Endothelial cell of umbilical vein (primary cell): ENCODE results near the gene KLF13.

Experiments used
- EZH2 ChIP-seq: IDR thresholded peaks from 2 replicates; pipeline ENCODE4 v1.6.1; 2012; ENCODE audit warnings: borderline replicate concordance, low read depth, mild to moderate bottlenecking, moderate library complexity, low read length, inconsistent platforms; ENCODE audit not compliant: severe bottlenecking
- FOS ChIP-seq: IDR thresholded peaks from 2 replicates; pipeline ENCODE4 v1.6.1; 2011; ENCODE audit warnings: mild to moderate bottlenecking, low read length, moderate library complexity, borderline replicate concordance; ENCODE audit not compliant: insufficient read depth
- GATA2 ChIP-seq: IDR thresholded peaks from 2 replicates; pipeline ENCODE4 v1.7.0; 2011; ENCODE audit warnings: low read depth, mild to moderate bottlenecking, moderate library complexity, mixed read lengths, low read length; ENCODE audit not compliant: insufficient read length, insufficient read depth
- JUN ChIP-seq: IDR thresholded peaks from 2 replicates; pipeline ENCODE4 v1.6.1; 2011; ENCODE audit warnings: borderline replicate concordance, low read depth; ENCODE audit not compliant: insufficient read length, insufficient read depth
- MYC ChIP-seq: IDR thresholded peaks from one replicate; pipeline ENCODE4 v1.6.1; 2011; ENCODE audit warnings: mild to moderate bottlenecking, low read depth, low read length
- POLR2A ChIP-seq: IDR thresholded peaks from 2 replicates; pipeline ENCODE4 v1.6.1; 2012; ENCODE audit warnings: low read depth, mild to moderate bottlenecking, control low read depth, low read length
- POLR2AphosphoS5 ChIP-seq: IDR thresholded peaks from 2 replicates; pipeline ENCODE4 v1.6.1; 2012; ENCODE audit warnings: low read depth, mild to moderate bottlenecking, control low read depth, low read length, moderate library complexity; ENCODE audit not compliant: insufficient read depth
- TF ChIP-seq, protein P1 (sequence below): IDR thresholded peaks from 2 replicates; pipeline ENCODE4 v1.6.1; 2011; ENCODE audit not compliant: insufficient read depth, insufficient read length
- TF ChIP-seq, protein P2 (sequence below), 2 donors: IDR thresholded peaks; 1 replicate in 1 of 2; 2 replicates in 1 of 2; pipeline ENCODE4 v1.5.1; 2011; ENCODE audit warnings: low read length in 2 of 2, mild to moderate bottlenecking in 2 of 2, moderate library complexity in 2 of 2, control low read depth in 1 of 2, inconsistent platforms in 1 of 2, low read depth in 1 of 2; ENCODE audit not compliant: insufficient read depth in 1 of 2; ENCODE audit errors: extremely low read depth in 1 of 2

DNA sequence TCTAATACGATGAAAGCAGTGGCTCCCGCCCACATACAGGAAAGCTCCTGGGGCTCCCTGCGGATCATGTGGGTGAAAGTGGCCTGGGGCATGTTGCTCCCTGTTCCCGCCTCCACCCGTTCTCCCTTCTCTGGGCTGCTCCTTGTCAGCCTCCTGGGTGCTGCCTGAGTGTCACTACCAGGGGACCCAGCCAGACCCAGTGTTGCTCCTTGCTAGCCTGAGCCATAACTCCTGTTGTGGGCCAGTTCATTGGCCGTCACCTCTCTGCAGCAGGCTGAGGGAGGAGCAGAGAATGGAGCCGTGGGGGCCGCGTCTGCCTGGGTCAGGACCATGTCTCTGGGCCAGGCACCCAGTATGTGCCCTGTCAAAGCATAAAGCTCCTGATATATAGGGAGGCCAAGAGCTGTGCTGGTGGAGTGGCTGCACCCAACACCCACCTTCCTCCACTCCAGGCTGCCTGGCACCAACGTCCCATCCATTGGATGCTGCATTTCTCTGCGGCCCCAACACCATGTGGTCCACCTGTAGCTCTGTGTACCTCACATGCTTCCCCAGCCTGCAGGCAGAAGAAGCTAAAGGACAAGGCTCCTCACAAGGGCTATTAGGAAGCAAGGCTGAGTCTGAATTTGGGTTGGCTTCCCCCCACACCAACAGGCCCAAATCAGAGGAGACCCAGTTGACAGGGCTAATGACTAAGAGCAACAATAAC, 40.5 kb downstream of the KLF13 start:
- TF ChIP-seq, protein P1, sequence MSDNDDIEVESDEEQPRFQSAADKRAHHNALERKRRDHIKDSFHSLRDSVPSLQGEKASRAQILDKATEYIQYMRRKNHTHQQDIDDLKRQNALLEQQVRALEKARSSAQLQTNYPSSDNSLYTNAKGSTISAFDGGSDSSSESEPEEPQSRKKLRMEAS = no peak
- TF ChIP-seq, protein P2, sequence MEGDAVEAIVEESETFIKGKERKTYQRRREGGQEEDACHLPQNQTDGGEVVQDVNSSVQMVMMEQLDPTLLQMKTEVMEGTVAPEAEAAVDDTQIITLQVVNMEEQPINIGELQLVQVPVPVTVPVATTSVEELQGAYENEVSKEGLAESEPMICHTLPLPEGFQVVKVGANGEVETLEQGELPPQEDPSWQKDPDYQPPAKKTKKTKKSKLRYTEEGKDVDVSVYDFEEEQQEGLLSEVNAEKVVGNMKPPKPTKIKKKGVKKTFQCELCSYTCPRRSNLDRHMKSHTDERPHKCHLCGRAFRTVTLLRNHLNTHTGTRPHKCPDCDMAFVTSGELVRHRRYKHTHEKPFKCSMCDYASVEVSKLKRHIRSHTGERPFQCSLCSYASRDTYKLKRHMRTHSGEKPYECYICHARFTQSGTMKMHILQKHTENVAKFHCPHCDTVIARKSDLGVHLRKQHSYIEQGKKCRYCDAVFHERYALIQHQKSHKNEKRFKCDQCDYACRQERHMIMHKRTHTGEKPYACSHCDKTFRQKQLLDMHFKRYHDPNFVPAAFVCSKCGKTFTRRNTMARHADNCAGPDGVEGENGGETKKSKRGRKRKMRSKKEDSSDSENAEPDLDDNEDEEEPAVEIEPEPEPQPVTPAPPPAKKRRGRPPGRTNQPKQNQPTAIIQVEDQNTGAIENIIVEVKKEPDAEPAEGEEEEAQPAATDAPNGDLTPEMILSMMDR (IDR thresholded peaks at IDR 0.05; ENCODE audit: extremely low read depth in 1 of 2, insufficient read depth in 1 of 2, low read depth in 1 of 2, low read length in 2 of 2) = no peak
- TF ChIP-seq EZH2 = no peak
- TF ChIP-seq JUN = no peak
- TF ChIP-seq POLR2A = no peak
- no peak for TF ChIP-seq POLR2AphosphoS5
- no peak for TF ChIP-seq FOS
- TF ChIP-seq MYC = no peak
- TF ChIP-seq GATA2 = no peak
